Mesendoderm (in vitro differentiated cells): Measurements from ENCODE around the gene EPB41L5.
A peak's percentile ranks its signal among the peaks of the same experiment; 100 is the strongest.
"Not testable (repeated sequence)": the region's sequence is repeated elsewhere in the genome, so short reads cannot be mapped to it uniquely, and the experiment has no call there.

Source experiments
- DNase-seq: peaks from one replicate; pipeline ENCODE4 v3.0.0; 2013
- H2AK5ac ChIP-seq: 2 replicates; pipeline ENCODE4 v1.6.1; 2013; ENCODE audit warnings: low read length, inconsistent platforms
- H2BK120ac ChIP-seq: 2 replicates; pipeline ENCODE4 v1.6.1; 2013; ENCODE audit warnings: low read depth, mild to moderate bottlenecking, low read length, moderate library complexity, mixed read lengths
- H2BK15ac ChIP-seq: replicated peaks from 2 replicates; pipeline ENCODE4 v1.6.1; 2013; ENCODE audit warnings: low read depth, mild to moderate bottlenecking, moderate library complexity
- H2BK5ac ChIP-seq: 2 replicates; pipeline ENCODE4 v1.6.1; 2013; ENCODE audit warnings: low read length, inconsistent platforms
- H3K18ac ChIP-seq: 2 replicates; pipeline ENCODE4 v1.6.1; 2013; ENCODE audit warnings: mild to moderate bottlenecking, low read length, mixed read lengths
- H3K23ac ChIP-seq: one replicate; pipeline ENCODE4 v1.6.1; 2013; ENCODE audit warnings: low read length
- H3K27ac ChIP-seq: 2 replicates; pipeline ENCODE4 v1.5.1; 2013; ENCODE audit warnings: low read depth, mild to moderate bottlenecking, inconsistent platforms, low read length, moderate library complexity
- H3K27me3 ChIP-seq: 2 replicates; pipeline ENCODE4 v1.6.1; 2013; ENCODE audit warnings: low read length, control low read depth, mild to moderate bottlenecking, inconsistent platforms; ENCODE audit not compliant: insufficient read depth, poor library complexity
- H3K36me3 ChIP-seq: 2 replicates; pipeline ENCODE4 v1.6.1; 2013; ENCODE audit warnings: low read length, inconsistent platforms; ENCODE audit not compliant: control insufficient read depth, insufficient read depth
- H3K4ac ChIP-seq: one replicate; pipeline ENCODE4 v1.6.1; 2013; ENCODE audit warnings: low read depth, mild to moderate bottlenecking, low read length, moderate library complexity
- H3K4me1 ChIP-seq: 2 replicates; pipeline ENCODE4 v1.6.1; 2013; ENCODE audit warnings: low read depth, low read length, inconsistent platforms; ENCODE audit not compliant: control insufficient read depth
- H3K4me2 ChIP-seq: 2 replicates; pipeline ENCODE4 v1.6.1; 2013; ENCODE audit warnings: low read length
- H3K4me3 ChIP-seq: 2 replicates; pipeline ENCODE4 v1.5.1; 2013; ENCODE audit warnings: mild to moderate bottlenecking, low read length
- H3K56ac ChIP-seq: one replicate; pipeline ENCODE4 v1.6.1; 2013; ENCODE audit warnings: low read length
- H3K79me1 ChIP-seq: 2 replicates; pipeline ENCODE4 v1.6.1; 2013; ENCODE audit warnings: low read length, inconsistent platforms
- H3K79me2 ChIP-seq: 2 replicates; pipeline ENCODE4 v1.6.1; 2013; ENCODE audit warnings: mild to moderate bottlenecking, low read length; ENCODE audit not compliant: control insufficient read depth, insufficient read depth
- H3K9ac ChIP-seq: 2 replicates; pipeline ENCODE4 v1.6.1; 2013; ENCODE audit warnings: low read length, inconsistent platforms
- H4K5ac ChIP-seq: one replicate; pipeline ENCODE4 v1.6.1; 2013; ENCODE audit warnings: low read length
- H4K8ac ChIP-seq: one replicate; pipeline ENCODE4 v1.6.1; 2013; ENCODE audit warnings: low read depth, mild to moderate bottlenecking, control low read depth, low read length, moderate library complexity
- WGBS: extraction: QIAGEN DNeasy Blood & Tissue Kit; methylation state at CpG from one replicate; pipeline ENCODE4 v1.1.7; 2013; ENCODE audit warnings: low lambda C conversion rate, missing lambda C conversion rate; ENCODE audit not compliant: insufficient coverage; ENCODE audit errors: extremely low coverage; 5-methylcytosine and 5-hydroxymethylcytosine counted together

Gene EPB41L5

GRCh38 chr2:120158658-120159057, 145.8 kb downstream of the EPB41L5 start:
- H4K5ac ChIP-seq, H3K23ac ChIP-seq, H2BK120ac ChIP-seq, DNase-seq, H3K4me3 ChIP-seq, H2AK5ac ChIP-seq, H3K79me1 ChIP-seq, H3K27me3 ChIP-seq, H3K4me1 ChIP-seq, H3K27ac ChIP-seq, H3K36me3 ChIP-seq, H2BK5ac ChIP-seq, H3K56ac ChIP-seq, H3K4me2 ChIP-seq, H3K4ac ChIP-seq, H3K79me2 ChIP-seq, H3K9ac ChIP-seq, H3K18ac ChIP-seq, H4K8ac ChIP-seq, H2BK15ac ChIP-seq: not testable (repeated sequence)
- WGBS, result no CpG with 5 or more reads among the region's 2 CpGs

- Histone ChIP-seq H3K4me2 (no peak overlapping the region), H4K5ac (no peak overlapping the region), H3K4ac (no peak overlapping the region), H3K36me3 (no peaks in the 10 kb centered on the region), H3K27me3 (no peaks in the 10 kb centered on the region), H3K18ac (no peak overlapping the region), H3K27ac (no peak overlapping the region), H3K4me3 (no peak overlapping the region), H3K4me1 (no peaks in the 10 kb centered on the region), H3K56ac (no peak overlapping the region), H2AK5ac (no peak overlapping the region), H3K23ac (no peak overlapping the region), H2BK120ac (no peak overlapping the region), H3K79me2 (no peaks in the 10 kb centered on the region), H4K8ac (no peak overlapping the region), H3K79me1 (no peaks in the 10 kb centered on the region), H2BK5ac (no peak overlapping the region), H2BK15ac (no peak overlapping the region), H3K9ac (no peak overlapping the region)
- DNase-seq, result no peak
Observed at GRCh38 chr2:120161190-120161589, 148.3 kb downstream of the EPB41L5 start.

DNA sequence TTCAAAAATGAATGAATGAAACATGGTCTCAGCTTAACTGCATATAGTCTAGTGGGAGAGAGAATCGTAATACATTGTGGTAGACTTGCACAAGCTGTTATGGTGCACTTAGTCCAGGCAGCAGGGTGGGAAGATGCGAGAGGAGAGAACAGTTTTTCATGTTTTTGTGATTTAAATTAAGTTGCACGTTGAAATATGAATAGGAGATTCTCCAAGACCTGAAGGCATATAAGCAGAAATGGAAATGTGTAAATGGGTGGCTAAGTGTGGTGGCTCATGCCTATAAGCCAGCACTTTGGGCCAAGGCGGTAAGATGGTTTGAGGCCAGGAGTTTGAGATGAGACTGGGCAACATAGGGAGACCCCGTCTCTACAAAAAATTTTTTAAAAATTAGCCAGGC, 149.8 kb downstream of the EPB41L5 start:
- H3K79me1 ChIP-seq, result no peaks in the 10 kb centered on the region
- H3K18ac ChIP-seq, result no peak overlapping the region
- H3K9ac ChIP-seq, result no peak overlapping the region
- no peak overlapping the region for H3K4me2 ChIP-seq
- no peak overlapping the region for H3K27ac ChIP-seq
- H4K8ac ChIP-seq, result no peak overlapping the region
- H3K27me3 ChIP-seq, result no peaks in the 10 kb centered on the region
- H3K23ac ChIP-seq, result no peak overlapping the region
- H3K56ac ChIP-seq, result no peak overlapping the region
- no peaks in the 10 kb centered on the region for H3K36me3 ChIP-seq
- H2BK15ac ChIP-seq, result no peak overlapping the region
- H2BK120ac ChIP-seq, result no peak overlapping the region
- H3K4me3 ChIP-seq, result no peak overlapping the region
- no peaks in the 10 kb centered on the region for H3K79me2 ChIP-seq
- no peak for DNase-seq
- H3K4me1 ChIP-seq, result no peaks in the 10 kb centered on the region
- no peak overlapping the region for H2BK5ac ChIP-seq
- H2AK5ac ChIP-seq, result no peak overlapping the region
- no peak overlapping the region for H3K4ac ChIP-seq
- no CpG with 5 or more reads among the region's 5 CpGs for WGBS
- no peak overlapping the region for H4K5ac ChIP-seq

DNA sequence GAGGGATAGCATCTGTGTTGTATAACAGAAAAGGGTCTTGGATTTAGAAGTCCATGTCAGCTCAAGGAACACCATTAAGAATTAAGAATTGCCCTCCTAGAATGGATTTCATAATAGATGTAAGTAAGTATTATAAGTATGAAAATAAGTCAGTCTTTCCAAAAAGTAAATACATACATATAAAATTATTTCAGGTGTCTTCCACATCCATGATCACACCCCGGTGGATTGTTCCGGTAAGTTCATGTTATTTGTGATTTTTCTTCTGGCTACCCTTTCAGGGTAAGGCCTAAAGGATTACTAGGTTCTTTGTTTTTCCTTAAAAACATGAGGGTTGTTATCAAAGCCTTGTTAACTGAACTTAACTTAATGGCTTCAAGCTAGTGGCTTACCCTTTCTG, 154.4 kb downstream of the EPB41L5 start:
- no peaks in the 10 kb centered on the region for H3K79me2 ChIP-seq
- no peak overlapping the region for H3K4me3 ChIP-seq
- H4K5ac ChIP-seq, result no peak overlapping the region
- no peak overlapping the region for H2BK120ac ChIP-seq
- H3K4ac ChIP-seq, result no peak overlapping the region
- no peak overlapping the region for H2BK15ac ChIP-seq
- no peak overlapping the region for H3K23ac ChIP-seq
- no peak overlapping the region for H3K4me2 ChIP-seq
- H2AK5ac ChIP-seq, result no peak overlapping the region
- H4K8ac ChIP-seq, result no peak overlapping the region
- H3K4me1 ChIP-seq, result no peaks in the 10 kb centered on the region
- H3K27me3 ChIP-seq, result no peaks in the 10 kb centered on the region
- WGBS, result no CpG with 5 or more reads among the region's 2 CpGs
- H3K27ac ChIP-seq, result no peak overlapping the region
- H3K36me3 ChIP-seq, result no peaks in the 10 kb centered on the region
- H2BK5ac ChIP-seq, result no peak overlapping the region
- no peaks in the 10 kb centered on the region for H3K79me1 ChIP-seq
- H3K9ac ChIP-seq, result no peak overlapping the region
- DNase-seq, result no peak
- no peak overlapping the region for H3K18ac ChIP-seq
- no peak overlapping the region for H3K56ac ChIP-seq

GRCh38 chr2:120169020-120169419, 156.1 kb downstream of the EPB41L5 start:
- H2BK5ac ChIP-seq, result no peak overlapping the region
- no peak overlapping the region for H4K8ac ChIP-seq
- no peak for DNase-seq
- no peak overlapping the region for H3K18ac ChIP-seq
- H2AK5ac ChIP-seq, result no peak overlapping the region
- H4K5ac ChIP-seq, result no peak overlapping the region
- no peak overlapping the region for H3K4me2 ChIP-seq
- H3K9ac ChIP-seq, result no peak overlapping the region
- H3K4ac ChIP-seq, result no peak overlapping the region
- H2BK15ac ChIP-seq, result no peak overlapping the region
- H3K79me2 ChIP-seq, result no peaks in the 10 kb centered on the region
- no peaks in the 10 kb centered on the region for H3K36me3 ChIP-seq
- H3K4me3 ChIP-seq, result no peak overlapping the region
- H3K56ac ChIP-seq, result no peak overlapping the region
- H2BK120ac ChIP-seq, result no peak overlapping the region
- H3K4me1 ChIP-seq, result no peaks in the 10 kb centered on the region
- no peak overlapping the region for H3K23ac ChIP-seq
- no peaks in the 10 kb centered on the region for H3K79me1 ChIP-seq
- no peaks in the 10 kb centered on the region for H3K27me3 ChIP-seq
- no peak overlapping the region for H3K27ac ChIP-seq

DNA sequence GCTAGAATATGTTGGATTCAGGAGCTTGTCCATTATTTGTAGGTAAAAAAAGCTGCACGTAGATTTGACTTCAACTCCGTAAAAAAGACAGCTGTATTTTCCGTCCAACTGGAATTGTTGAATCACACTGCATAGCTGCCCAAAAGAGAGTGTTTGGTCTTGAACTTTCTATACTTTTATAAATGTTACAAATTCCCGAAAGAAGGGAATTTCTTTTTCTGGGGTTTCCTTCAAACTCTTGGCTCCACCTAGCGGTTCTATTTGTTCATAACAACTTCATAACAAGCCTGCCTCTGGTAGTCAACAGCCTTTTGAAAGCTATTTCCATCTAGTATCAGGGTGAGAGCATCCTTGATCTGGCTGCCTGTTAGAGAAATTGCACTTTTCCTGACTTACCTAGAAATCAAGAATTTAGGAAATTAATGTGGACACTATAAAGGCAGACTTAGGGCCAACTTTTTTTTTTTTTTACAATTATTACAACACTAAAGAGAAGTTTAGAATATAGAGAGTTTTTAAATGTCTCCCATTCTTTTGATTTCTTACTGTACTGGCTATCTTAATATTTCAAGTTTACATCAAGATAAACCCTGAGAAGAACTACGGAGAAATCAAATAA, 162.2 kb downstream of the EPB41L5 start:
- no peak overlapping the region for H2BK5ac ChIP-seq
- H3K4ac ChIP-seq, result no peak overlapping the region
- H3K4me3 ChIP-seq, result no peak overlapping the region
- H3K36me3 ChIP-seq, result no peaks in the 10 kb centered on the region
- peak; percentile 68 for DNase-seq
- no peak overlapping the region for H2BK15ac ChIP-seq
- H3K4me1 ChIP-seq, result peaks cover 8% of the 10 kb centered on the region
- no peak overlapping the region for H3K27ac ChIP-seq
- no peak overlapping the region for H3K56ac ChIP-seq
- H4K5ac ChIP-seq, result no peak overlapping the region
- no peak overlapping the region for H3K18ac ChIP-seq
- no peak overlapping the region for H3K9ac ChIP-seq
- no peaks in the 10 kb centered on the region for H3K79me1 ChIP-seq
- no peak overlapping the region for H3K23ac ChIP-seq
- H2BK120ac ChIP-seq, result no peak overlapping the region
- no CpG with 5 or more reads among the region's 6 CpGs for WGBS
- H3K79me2 ChIP-seq, result no peaks in the 10 kb centered on the region
- H3K27me3 ChIP-seq, result no peaks in the 10 kb centered on the region
- H4K8ac ChIP-seq, result no peak overlapping the region
- H2AK5ac ChIP-seq, result no peak overlapping the region
- H3K4me2 ChIP-seq, result no peak overlapping the region
